Measurements from ENCODE around the gene EHD3.

- TF ChIP-seq CTCF (conservative IDR thresholded peaks at IDR 0.05) (no peak), EZH2 (IDR thresholded peaks at IDR 0.05; ENCODE audit: low read depth) (no peak)
Observed at GRCh38 chr2:31312898-31313297, 78.9 kb downstream of the EHD3 start.
